WI38 (cell line): Measurements from ENCODE around the gene DERL2.

Experiments used
- H3K4me3 ChIP-seq: 2 replicates; pipeline ENCODE4 v1.5.1; 2011; ENCODE audit warnings: low read depth, mild to moderate bottlenecking, control low read depth, low read length
- TF ChIP-seq, protein P1 (sequence below): IDR thresholded peaks from 2 replicates; pipeline ENCODE4 v1.5.1; 2012; ENCODE audit warnings: low read depth, mild to moderate bottlenecking, control low read depth, low read length

The DERL2 gene

DNA sequence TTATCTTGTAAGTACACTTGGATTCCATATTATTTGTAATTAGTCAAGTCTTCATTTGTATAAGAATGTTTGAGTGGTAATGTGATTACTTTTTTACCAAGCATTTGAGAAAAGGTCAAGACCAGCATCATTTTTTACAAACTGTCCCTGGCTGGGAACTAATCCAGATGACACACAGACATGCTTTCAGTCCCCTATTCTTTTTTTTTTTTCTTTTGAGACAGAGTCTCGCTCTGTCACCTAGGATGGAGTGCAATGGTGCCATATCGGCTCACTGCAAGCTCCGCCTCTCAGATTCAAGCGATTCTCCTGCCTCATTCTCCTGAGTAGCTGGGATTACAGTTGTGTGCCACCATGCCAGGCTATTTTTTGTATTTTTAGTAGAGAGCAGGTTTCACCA is 4.5 kb downstream of the DERL2 start:
- no peak overlapping the region for H3K4me3 ChIP-seq
- TF ChIP-seq, protein P1, sequence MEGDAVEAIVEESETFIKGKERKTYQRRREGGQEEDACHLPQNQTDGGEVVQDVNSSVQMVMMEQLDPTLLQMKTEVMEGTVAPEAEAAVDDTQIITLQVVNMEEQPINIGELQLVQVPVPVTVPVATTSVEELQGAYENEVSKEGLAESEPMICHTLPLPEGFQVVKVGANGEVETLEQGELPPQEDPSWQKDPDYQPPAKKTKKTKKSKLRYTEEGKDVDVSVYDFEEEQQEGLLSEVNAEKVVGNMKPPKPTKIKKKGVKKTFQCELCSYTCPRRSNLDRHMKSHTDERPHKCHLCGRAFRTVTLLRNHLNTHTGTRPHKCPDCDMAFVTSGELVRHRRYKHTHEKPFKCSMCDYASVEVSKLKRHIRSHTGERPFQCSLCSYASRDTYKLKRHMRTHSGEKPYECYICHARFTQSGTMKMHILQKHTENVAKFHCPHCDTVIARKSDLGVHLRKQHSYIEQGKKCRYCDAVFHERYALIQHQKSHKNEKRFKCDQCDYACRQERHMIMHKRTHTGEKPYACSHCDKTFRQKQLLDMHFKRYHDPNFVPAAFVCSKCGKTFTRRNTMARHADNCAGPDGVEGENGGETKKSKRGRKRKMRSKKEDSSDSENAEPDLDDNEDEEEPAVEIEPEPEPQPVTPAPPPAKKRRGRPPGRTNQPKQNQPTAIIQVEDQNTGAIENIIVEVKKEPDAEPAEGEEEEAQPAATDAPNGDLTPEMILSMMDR: no peak

DNA sequence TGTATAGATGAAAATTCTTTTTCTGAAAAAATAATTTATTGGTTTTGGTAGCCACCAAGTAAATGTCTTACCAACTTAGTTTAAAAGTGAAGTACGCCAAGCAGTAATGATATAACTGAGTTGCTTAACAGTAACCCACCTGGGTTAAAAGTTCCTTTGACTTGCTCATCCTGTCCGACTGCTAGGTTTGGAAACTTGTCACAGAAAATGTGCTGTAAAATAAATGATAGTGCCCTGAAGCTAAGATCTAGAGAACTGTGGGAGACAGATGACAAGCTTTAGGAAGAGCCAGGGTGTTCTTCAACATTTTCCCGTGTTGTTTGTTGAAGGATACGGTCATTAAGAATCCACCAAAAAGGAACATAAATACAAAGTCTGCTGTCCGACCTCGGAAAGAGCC is 5.0 kb downstream of the DERL2 start:
- H3K4me3 ChIP-seq: no peak overlapping the region
- TF ChIP-seq, protein P1: no peak

DNA sequence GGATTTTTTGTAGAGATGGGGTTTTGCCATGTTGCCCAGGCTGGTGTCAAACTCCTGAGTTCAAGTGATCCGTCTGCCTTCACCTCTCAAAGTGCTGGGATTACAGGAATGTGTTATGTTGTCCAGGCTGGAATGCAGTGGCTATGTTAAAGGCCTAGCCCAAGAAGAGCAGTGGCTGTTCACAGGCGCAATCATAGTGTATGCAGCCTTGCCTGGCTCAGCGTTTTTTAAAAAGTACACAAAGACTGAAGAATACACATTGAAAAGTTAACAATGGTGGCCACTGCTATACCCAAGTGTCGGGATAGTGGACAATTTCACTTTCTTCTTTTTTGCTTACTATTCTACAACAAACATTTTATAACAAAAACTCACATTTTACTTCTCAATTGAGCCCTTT is 7.0 kb downstream of the DERL2 start:
- TF ChIP-seq, protein P1: no peak
- no peak overlapping the region for H3K4me3 ChIP-seq

DNA sequence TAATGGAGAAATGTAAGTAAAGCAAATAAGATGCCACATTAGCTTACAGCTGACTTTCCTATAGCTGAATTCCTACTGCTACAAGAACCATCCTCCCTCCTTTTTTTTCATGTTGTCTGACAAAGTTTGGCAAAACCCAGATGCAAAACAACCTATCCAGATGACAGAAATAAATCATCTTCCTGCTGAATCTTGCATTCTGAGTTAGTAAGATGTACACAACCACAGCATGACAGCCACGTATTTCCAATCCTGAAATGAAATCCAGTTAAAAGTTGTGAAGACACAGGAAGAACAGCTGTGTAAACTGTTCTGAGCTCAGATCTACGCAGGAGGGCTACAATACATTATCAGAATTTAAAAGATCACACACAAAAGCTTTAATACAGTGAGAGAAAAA is 12.1 kb downstream of the DERL2 start:
- no peak overlapping the region for H3K4me3 ChIP-seq
- TF ChIP-seq, protein P1: no peak

DNA sequence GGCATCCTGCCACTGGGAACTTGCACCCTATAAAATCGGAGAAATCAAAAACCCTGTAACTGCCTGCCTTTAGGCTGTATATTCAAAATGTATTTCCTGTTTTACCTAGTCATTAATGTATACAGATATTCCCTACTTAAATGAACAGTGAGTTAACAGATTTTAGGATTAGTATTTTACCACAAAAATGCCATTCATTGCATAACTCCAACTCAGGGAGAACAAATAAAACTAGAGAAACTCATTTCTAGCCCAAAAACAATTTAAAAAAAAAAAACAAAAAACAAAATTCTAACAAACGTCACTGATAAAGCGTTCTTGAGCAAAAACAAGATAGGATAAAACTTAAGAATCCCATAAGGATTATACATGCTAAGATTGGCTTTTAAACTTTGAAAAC is 13.5 kb downstream of the DERL2 start:
- TF ChIP-seq, protein P1: no peak
- no peak overlapping the region for H3K4me3 ChIP-seq

DNA sequence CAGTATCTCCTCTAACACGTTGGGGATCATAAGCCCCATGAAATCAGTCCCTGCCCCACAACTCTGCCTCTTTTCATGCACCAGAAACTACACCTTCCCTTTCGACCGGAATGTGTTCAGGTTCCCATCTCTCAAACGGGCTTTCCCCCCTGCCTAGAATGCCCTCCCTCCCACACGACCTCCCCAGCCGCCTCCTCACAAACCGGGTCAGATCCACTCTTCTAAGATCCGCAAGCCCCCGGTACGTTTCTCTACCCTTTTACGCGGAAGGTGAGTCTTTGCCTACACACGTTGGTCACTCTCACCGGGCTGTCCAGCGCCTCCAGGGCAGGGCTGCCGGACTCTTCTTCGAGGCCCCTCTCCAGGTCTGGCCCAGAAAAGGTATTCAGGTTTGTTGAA is 17.9 kb downstream of the DERL2 start:
- peak overlapping the region; percentile 80 for H3K4me3 ChIP-seq
- TF ChIP-seq, protein P1: no peak

DNA sequence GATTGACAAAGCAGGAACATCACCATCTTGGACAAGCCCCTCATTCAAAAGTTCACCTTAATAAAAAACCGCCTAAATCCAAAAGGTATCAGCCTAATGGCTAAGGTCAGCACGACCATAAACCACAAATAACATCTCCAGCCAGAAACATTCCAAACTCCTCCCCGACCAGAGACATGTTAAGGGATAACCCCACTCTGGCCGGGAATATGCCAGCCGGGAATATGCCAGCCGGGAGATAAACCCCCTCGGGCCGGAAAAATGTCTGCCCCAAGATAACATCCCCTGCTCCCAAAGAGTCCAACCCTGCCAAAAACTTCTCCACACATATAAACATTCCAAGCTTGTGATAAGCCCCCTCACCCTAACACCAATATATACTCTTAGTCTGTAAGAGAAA is 18.6 kb downstream of the DERL2 start:
- peak overlapping the region; percentile 80 for H3K4me3 ChIP-seq
- TF ChIP-seq, protein P1: no peak
